IgD-negative memory B cell (primary cell): ENCODE measurements around the gene C5orf15. TPM values are rescaled to one million over a fixed set of nuclear protein-coding genes. Genes with fewer than 3 reads are reported as not detected.
A peak's percentile ranks its signal among the peaks of the same experiment; 100 is the strongest.
"Not testable (repeated sequence)": the region's sequence is repeated elsewhere in the genome, so short reads cannot be mapped to it uniquely, and the experiment has no call there.

Source experiments
- H3K27ac Mint-ChIP-seq, 3 donors: one replicate each; pipeline ENCODE4 v1.8.0; 2020 to 2022; ENCODE audit warnings: mild to moderate bottlenecking in 3 of 3, mixed read lengths in 3 of 3, moderate library complexity in 1 of 3
- H3K27me3 Mint-ChIP-seq: one replicate; pipeline ENCODE4 v1.8.0; 2021; ENCODE audit warnings: mixed read lengths
- H3K36me3 Mint-ChIP-seq: one replicate; pipeline ENCODE4 v1.8.0; 2020; ENCODE audit warnings: mild to moderate bottlenecking, mixed read lengths
- H3K4me1 Mint-ChIP-seq, 3 donors: one replicate each; pipeline ENCODE4 v1.8.0; 2020 to 2022; ENCODE audit warnings: mixed read lengths in 3 of 3, mild to moderate bottlenecking in 1 of 3
- H3K4me3 Mint-ChIP-seq, 4 donors: one replicate each; pipeline ENCODE4 v1.8.0; 2020 to 2022; ENCODE audit warnings: mild to moderate bottlenecking in 4 of 4, mixed read lengths in 4 of 4, moderate library complexity in 3 of 4
- H3K9me3 Mint-ChIP-seq, 3 donors: one replicate each; pipeline ENCODE4 v1.8.0; 2020 to 2021; ENCODE audit warnings: mixed read lengths in 3 of 3, mild to moderate bottlenecking in 1 of 3
- polyA plus RNA-seq: library from polyadenylated mRNA; unstranded; fragments of 300-500 nt; fragmentation: Illumina TruSeq; gene quantifications from one replicate; pipeline ENCODE4 v1.2.3, GENCODE V29; 2021

C5orf15 gene
- polyA plus RNA-seq, 1 donor from 2014 or later = 25.5 TPM

- peaks cover 12 to 24% (median 18%) of the 10 kb centered on the region in 3 donors for H3K4me1 Mint-ChIP-seq
- H3K27me3 Mint-ChIP-seq = no peaks in the 10 kb centered on the region
- H3K36me3 Mint-ChIP-seq = peaks cover 3% of the 10 kb centered on the region
- H3K27ac Mint-ChIP-seq = peak overlapping the region in 1 of 3 donors; percentile 33
- H3K9me3 Mint-ChIP-seq = no peaks in the 10 kb centered on the region
- H3K4me3 Mint-ChIP-seq = no peak overlapping the region
These were observed 13.3 kb upstream of the C5orf15 start for GRCh38 chr5:133981714-133982113.

GRCh38 chr5:133980652-133981051 lies 12.2 kb upstream of the C5orf15 start:
- H3K4me1 Mint-ChIP-seq = peaks cover 9 to 24% (median 18%) of the 10 kb centered on the region in 3 donors
- no peak overlapping the region for H3K4me3 Mint-ChIP-seq
- H3K27ac Mint-ChIP-seq = no peak overlapping the region
- H3K27me3 Mint-ChIP-seq = no peaks in the 10 kb centered on the region
- H3K36me3 Mint-ChIP-seq = peaks cover 3% of the 10 kb centered on the region
- H3K9me3 Mint-ChIP-seq = no peaks in the 10 kb centered on the region

GRCh38 chr5:133978943-133979342 lies 10.5 kb upstream of the C5orf15 start:
- H3K27me3 Mint-ChIP-seq = no peaks in the 10 kb centered on the region
- H3K4me3 Mint-ChIP-seq = no peak overlapping the region
- H3K36me3 Mint-ChIP-seq = peaks cover 3% of the 10 kb centered on the region
- peaks cover 9 to 22% (median 18%) of the 10 kb centered on the region in 3 donors for H3K4me1 Mint-ChIP-seq
- H3K9me3 Mint-ChIP-seq = no peaks in the 10 kb centered on the region
- peak overlapping the region in 1 of 3 donors; percentile 19 for H3K27ac Mint-ChIP-seq

GRCh38 chr5:133977858-133978257 lies 9.4 kb upstream of the C5orf15 start:
- Mint-ChIP-seq H3K9me3 (no peaks in the 10 kb centered on the region), H3K27me3 (no peaks in the 10 kb centered on the region), H3K27ac (peak overlapping the region; percentile 9 to 92 (median 65)), H3K4me3 (no peak overlapping the region), H3K36me3 (peaks cover 3% of the 10 kb centered on the region), H3K4me1 (peaks cover 9 to 22% (median 22%) of the 10 kb centered on the region in 3 donors)

- peak overlapping the region in 2 of 4 donors; percentile 33 to 74 for H3K4me3 Mint-ChIP-seq
- H3K36me3 Mint-ChIP-seq = peaks cover 3% of the 10 kb centered on the region
These were observed 8.8 kb upstream of the C5orf15 start for GRCh38 chr5:133977161-133977787.

GRCh38 chr5:133975546-133975945 lies 7.1 kb upstream of the C5orf15 start:
- not testable (repeated sequence) for H3K9me3 Mint-ChIP-seq, H3K27ac Mint-ChIP-seq, H3K27me3 Mint-ChIP-seq, H3K4me3 Mint-ChIP-seq, H3K36me3 Mint-ChIP-seq
- H3K4me1 Mint-ChIP-seq = peaks cover 11 to 26% (median 20%) of the 10 kb centered on the region in 3 donors

More at GRCh38 chr5:133977161-133977787, 8.8 kb upstream of the C5orf15 start:
- Mint-ChIP-seq H3K27ac (peak overlapping the region; percentile 9 to 92 (median 64)), H3K9me3 (no peaks in the 10 kb centered on the region), H3K4me1 (peaks cover 9 to 24% (median 22%) of the 10 kb centered on the region in 3 donors), H3K27me3 (no peaks in the 10 kb centered on the region)

GRCh38 chr5:133974142-133974541 lies 5.7 kb upstream of the C5orf15 start:
- Mint-ChIP-seq H3K27me3 (no peaks in the 10 kb centered on the region), H3K9me3 (no peaks in the 10 kb centered on the region), H3K4me1 (peaks cover 18 to 30% (median 25%) of the 10 kb centered on the region in 3 donors), H3K4me3 (no peak overlapping the region), H3K36me3 (no peaks in the 10 kb centered on the region), H3K27ac (no peak overlapping the region)

GRCh38 chr5:133970325-133970909 lies 2.0 kb upstream of the C5orf15 start:
- Mint-ChIP-seq H3K4me1 (peaks cover 24 to 28% (median 24%) of the 10 kb centered on the region in 3 donors), H3K27ac (peak overlapping the region; percentile 92 to 99 (median 96)), H3K27me3 (no peaks in the 10 kb centered on the region), H3K9me3 (no peaks in the 10 kb centered on the region), H3K4me3 (peak overlapping the region; percentile 93 to 100 (median 95)), H3K36me3 (no peaks in the 10 kb centered on the region)

- Mint-ChIP-seq H3K4me3 (peak overlapping the region; percentile 93 to 100 (median 95)), H3K4me1 (peaks cover 28 to 34% (median 29%) of the 10 kb centered on the region in 3 donors), H3K9me3 (no peaks in the 10 kb centered on the region), H3K36me3 (no peaks in the 10 kb centered on the region), H3K27ac (peak overlapping the region; percentile 92 to 99 (median 96)), H3K27me3 (no peaks in the 10 kb centered on the region)
These were observed 1.4 kb upstream of the C5orf15 start for GRCh38 chr5:133969654-133970324.

- H3K9me3 Mint-ChIP-seq = no peaks in the 10 kb centered on the region
These were observed 674 bp downstream of the C5orf15 start for GRCh38 chr5:133967698-133968203.

GRCh38 chr5:133967124-133967523 lies 1.3 kb downstream of the C5orf15 start:
- Mint-ChIP-seq H3K9me3 (no peaks in the 10 kb centered on the region), H3K36me3 (peaks cover 7% of the 10 kb centered on the region), H3K27ac (peak overlapping the region; percentile 92 to 99 (median 96)), H3K27me3 (no peaks in the 10 kb centered on the region), H3K4me3 (peak overlapping the region; percentile 26 to 97 (median 93)), H3K4me1 (peaks cover 37 to 47% (median 43%) of the 10 kb centered on the region in 3 donors)

More at GRCh38 chr5:133967698-133968203, 674 bp downstream of the C5orf15 start:
- peak overlapping the region; percentile 93 to 100 (median 95) for H3K4me3 Mint-ChIP-seq
- no peaks in the 10 kb centered on the region for H3K27me3 Mint-ChIP-seq
- H3K4me1 Mint-ChIP-seq = peaks cover 33 to 42% (median 37%) of the 10 kb centered on the region in 3 donors
- peak overlapping the region; percentile 92 to 99 (median 96) for H3K27ac Mint-ChIP-seq
- peaks cover 7% of the 10 kb centered on the region for H3K36me3 Mint-ChIP-seq

GRCh38 chr5:133966090-133966489 lies 2.3 kb downstream of the C5orf15 start:
- Mint-ChIP-seq H3K27me3 (no peaks in the 10 kb centered on the region), H3K27ac (no peak overlapping the region), H3K9me3 (no peaks in the 10 kb centered on the region), H3K4me3 (peak overlapping the region in 2 of 4 donors; percentile 28 to 93), H3K36me3 (peaks cover 7% of the 10 kb centered on the region), H3K4me1 (peaks cover 37 to 48% (median 44%) of the 10 kb centered on the region in 3 donors)

GRCh38 chr5:133963493-133964128 lies 4.8 kb downstream of the C5orf15 start:
- Mint-ChIP-seq H3K4me1 (peaks cover 40 to 50% (median 49%) of the 10 kb centered on the region in 3 donors), H3K4me3 (peak overlapping the region in 1 of 4 donors; percentile 59), H3K27me3 (no peaks in the 10 kb centered on the region)

GRCh38 chr5:133962801-133963476 lies 5.5 kb downstream of the C5orf15 start:
- H3K4me1 Mint-ChIP-seq = peaks cover 34 to 50% (median 45%) of the 10 kb centered on the region in 3 donors
- no peaks in the 10 kb centered on the region for H3K9me3 Mint-ChIP-seq
- peak overlapping the region in 1 of 4 donors; percentile 59 for H3K4me3 Mint-ChIP-seq
- H3K27me3 Mint-ChIP-seq = no peaks in the 10 kb centered on the region
- H3K36me3 Mint-ChIP-seq = peaks cover 12% of the 10 kb centered on the region
- peak overlapping the region; percentile 20 to 43 (median 39) for H3K27ac Mint-ChIP-seq

More at GRCh38 chr5:133963493-133964128, 4.8 kb downstream of the C5orf15 start:
- peaks cover 12% of the 10 kb centered on the region for H3K36me3 Mint-ChIP-seq
- H3K9me3 Mint-ChIP-seq = no peaks in the 10 kb centered on the region
- peak overlapping the region in 1 of 3 donors; percentile 43 for H3K27ac Mint-ChIP-seq
